NCI-H2196 (cell line): ENCODE results near the gene ORMDL3.
"Not testable (repeated sequence)": the region's sequence is repeated elsewhere in the genome, so short reads cannot be mapped to it uniquely, and the experiment has no call there.

ENCODE experiments used
- DNase-seq: peaks from one replicate; lab custom pipeline; 2025; ENCODE audit not compliant: unreplicated experiment; lab: John Stamatoyannopoulos, UW

ORMDL3 gene

GRCh38 chr17:39887078-39887477 lies 40.3 kb downstream of the ORMDL3 start:
- DNase-seq, result no peak

- not testable (repeated sequence) for DNase-seq
Measured at GRCh38 chr17:39886102-39886501, 41.3 kb downstream of the ORMDL3 start.

- DNase-seq, result peak; percentile 9
Measured at GRCh38 chr17:39872751-39873150, 54.6 kb downstream of the ORMDL3 start.

GRCh38 chr17:39871801-39872200 lies 55.6 kb downstream of the ORMDL3 start:
- DNase-seq, result no peak
